HG03175 (cell line): ENCODE measurements around the gene IFITM1.
"Not testable (repeated sequence)": the region's sequence is repeated elsewhere in the genome, so short reads cannot be mapped to it uniquely, and the experiment has no call there.

Experiments used
- ATAC-seq: cut with Tn5 transposase; IDR thresholded peaks from one replicate; pipeline ENCODE4 v1.9.1; 2021; ENCODE audit warnings: mild to moderate bottlenecking, moderate library complexity; ENCODE audit not compliant: unreplicated experiment

Gene IFITM1

GRCh38 chr11:293852-294661, 19.8 kb upstream of the IFITM1 start:
- ATAC-seq, result no peak

- no peak for ATAC-seq
Observed at GRCh38 chr11:294780-295179, 19.1 kb upstream of the IFITM1 start.

- ATAC-seq, result no peak
Observed at GRCh38 chr11:295351-296170, 18.3 kb upstream of the IFITM1 start.

GRCh38 chr11:296171-297050, 17.4 kb upstream of the IFITM1 start:
- no peak for ATAC-seq

- ATAC-seq, result no peak
Observed at GRCh38 chr11:297051-297585, 16.7 kb upstream of the IFITM1 start.

- no peak for ATAC-seq
Observed at GRCh38 chr11:297586-298405, 16.0 kb upstream of the IFITM1 start.

- no peak for ATAC-seq
Observed at GRCh38 chr11:298406-299065, 15.3 kb upstream of the IFITM1 start.

GRCh38 chr11:299081-299891, 14.6 kb upstream of the IFITM1 start, which contains the start of gene IFITM5:
Gene IFITM5, minus strand, starts transcription at chr11:299526. Its CDS starts 36 bp downstream, at chr11:299490.
- no peak for ATAC-seq

- no peak for ATAC-seq
Observed at GRCh38 chr11:299951-300735, 13.7 kb upstream of the IFITM1 start.

- ATAC-seq, result no peak
Observed at GRCh38 chr11:303363-303762, 10.5 kb upstream of the IFITM1 start.

GRCh38 chr11:304061-304506, 9.8 kb upstream of the IFITM1 start:
- no peak for ATAC-seq

- ATAC-seq, result no peak
Observed at GRCh38 chr11:304915-305843, 8.7 kb upstream of the IFITM1 start.

GRCh38 chr11:305844-306211, 8.0 kb upstream of the IFITM1 start:
- no peak for ATAC-seq

GRCh38 chr11:306645-307371, 7.0 kb upstream of the IFITM1 start:
- ATAC-seq, result no peak

GRCh38 chr11:307766-308708, 5.8 kb upstream of the IFITM1 start, which contains the start of gene IFITM2:
Gene IFITM2, plus strand, starts transcription at chr11:307816. Its CDS starts 377 bp downstream, at chr11:308193.
- not testable (repeated sequence) for ATAC-seq
